ENCODE measurements around the gene ENPP6. TPM values are rescaled to one million over a fixed set of nuclear protein-coding genes. Genes with fewer than 3 reads are reported as not detected.

The ENPP6 gene
- total RNA-seq, 4 donors from 2014 or later = 0.97 TPM; not detected in 3

GRCh38 chr4:184167576-184167975, 50.1 kb downstream of the ENPP6 start:
- H3K4me1 ChIP-seq = no peaks in the 10 kb centered on the region
- TF ChIP-seq CTCF (IDR thresholded peaks at IDR 0.05) (no peak), POLR2A (IDR thresholded peaks at IDR 0.05) (no peak)
- no peaks in the 10 kb centered on the region for H3K36me3 ChIP-seq
- no peak overlapping the region for H3K4me3 ChIP-seq
- intact Hi-C loops (cut with DNase I; ENCODE audit: low total_unique reads) = loop anchor here (5.0 to 10.0 kb wide), 2 partner anchors 325 to 693 kb away; no protein-coding TSS in a partner anchor
- DNase-seq = no peak
- H3K9me3 ChIP-seq = no peaks in the 10 kb centered on the region
- no peak overlapping the region for H3K27ac ChIP-seq
- H3K27me3 ChIP-seq = no peaks in the 10 kb centered on the region

DNA sequence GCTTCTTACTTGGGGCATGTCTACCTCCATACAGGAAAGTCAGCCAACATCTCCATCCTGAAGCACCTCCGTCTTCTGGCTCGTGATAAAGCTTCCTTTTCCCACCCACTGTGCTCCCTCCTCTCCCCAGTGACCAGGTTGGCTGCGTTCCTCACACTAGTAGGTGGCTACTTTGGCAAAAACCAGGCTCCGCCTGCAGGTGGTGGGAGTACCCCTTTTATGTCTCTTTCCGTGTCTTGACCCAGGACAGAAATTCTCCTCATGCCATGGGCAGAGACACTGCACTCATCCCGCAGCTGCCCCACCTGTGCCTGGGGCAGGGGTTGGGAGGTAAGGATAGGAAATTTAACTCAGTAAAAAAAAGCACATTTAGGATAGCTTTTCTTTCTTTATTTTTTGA, 50.9 kb downstream of the ENPP6 start:
- no peaks in the 10 kb centered on the region for H3K4me1 ChIP-seq
- intact Hi-C loops (cut with DNase I; ENCODE audit: low total_unique reads) = loop anchor here (5.0 to 10.0 kb wide), 2 partner anchors 324 to 692 kb away; no protein-coding TSS in a partner anchor
- H3K27me3 ChIP-seq = no peaks in the 10 kb centered on the region
- H3K27ac ChIP-seq = no peak overlapping the region
- no peak overlapping the region for H3K4me3 ChIP-seq
- H3K36me3 ChIP-seq = no peaks in the 10 kb centered on the region
- DNase-seq = no peak
- TF ChIP-seq POLR2A (IDR thresholded peaks at IDR 0.05) (no peak), CTCF (IDR thresholded peaks at IDR 0.05) (no peak)
- no peaks in the 10 kb centered on the region for H3K9me3 ChIP-seq

DNA sequence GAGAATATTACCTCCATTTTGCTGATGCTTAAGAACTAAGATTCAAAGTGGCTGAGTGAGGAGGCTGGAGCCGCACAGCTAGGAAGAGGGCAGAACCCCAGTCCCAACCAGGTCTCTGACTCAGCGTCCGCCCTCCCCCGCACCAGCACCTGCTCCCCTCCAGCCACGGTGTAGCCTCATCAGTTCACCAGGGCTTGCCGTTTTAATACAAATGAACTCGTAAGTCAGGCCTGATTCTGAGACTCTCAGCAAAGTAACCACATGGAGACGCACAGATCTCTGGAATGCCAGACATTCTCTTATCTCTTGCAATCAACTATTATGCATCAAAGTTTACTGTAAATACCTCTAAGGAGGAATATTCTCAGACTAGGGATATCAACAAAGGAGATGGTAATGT, 52.4 kb downstream of the ENPP6 start:
- H3K4me1 ChIP-seq = no peaks in the 10 kb centered on the region
- intact Hi-C loops (cut with DNase I; ENCODE audit: low total_unique reads) = loop anchor here (5.0 to 10.0 kb wide), 2 partner anchors 323 to 690 kb away; no protein-coding TSS in a partner anchor
- H3K36me3 ChIP-seq = no peaks in the 10 kb centered on the region
- TF ChIP-seq POLR2A (IDR thresholded peaks at IDR 0.05) (no peak), CTCF (IDR thresholded peaks at IDR 0.05) (no peak)
- no peak overlapping the region for H3K27ac ChIP-seq
- no peaks in the 10 kb centered on the region for H3K9me3 ChIP-seq
- no peaks in the 10 kb centered on the region for H3K27me3 ChIP-seq
- H3K4me3 ChIP-seq = no peak overlapping the region
- no peak for DNase-seq

GRCh38 chr4:184163813-184164212, 53.9 kb downstream of the ENPP6 start:
- no peaks in the 10 kb centered on the region for H3K9me3 ChIP-seq
- DNase-seq = peak in 1 of 2 donors; percentile 27
- H3K27ac ChIP-seq = no peak overlapping the region
- H3K36me3 ChIP-seq = no peaks in the 10 kb centered on the region
- H3K4me3 ChIP-seq = no peak overlapping the region
- no peaks in the 10 kb centered on the region for H3K4me1 ChIP-seq
- no peaks in the 10 kb centered on the region for H3K27me3 ChIP-seq
- intact Hi-C loops (cut with DNase I; ENCODE audit: low total_unique reads) = loop anchor here (10.0 kb wide), 1 partner anchor 689 kb away; no protein-coding TSS in a partner anchor
- TF ChIP-seq CTCF (IDR thresholded peaks at IDR 0.05) = peak; percentile 23 to 54 (median 42)
- no peak for TF ChIP-seq POLR2A (IDR thresholded peaks at IDR 0.05)

DNA sequence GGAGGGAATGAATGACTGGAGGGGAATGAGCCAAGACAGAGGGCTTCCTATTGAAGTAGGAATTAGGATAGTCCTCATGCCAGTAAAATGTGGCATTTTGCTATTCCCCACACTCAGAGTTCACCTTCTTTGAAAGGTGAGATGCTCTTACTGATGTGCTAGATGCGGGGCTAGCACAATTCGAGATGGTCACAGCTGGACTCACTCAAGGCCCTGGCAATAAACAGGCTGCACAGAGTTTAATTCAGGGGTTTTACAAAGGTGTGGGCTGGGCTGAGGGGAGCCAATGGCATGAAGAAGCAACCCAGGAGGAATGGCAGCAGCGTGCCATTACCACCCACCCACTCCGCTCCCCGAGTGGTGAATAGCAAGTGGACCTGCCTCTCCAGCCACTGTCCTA, 55.1 kb downstream of the ENPP6 start:
- Histone ChIP-seq H3K27ac (no peak overlapping the region), H3K9me3 (no peaks in the 10 kb centered on the region), H3K27me3 (no peaks in the 10 kb centered on the region), H3K4me3 (no peak overlapping the region), H3K4me1 (no peaks in the 10 kb centered on the region), H3K36me3 (no peaks in the 10 kb centered on the region)
- no peak for DNase-seq
- intact Hi-C loops (cut with DNase I; ENCODE audit: low total_unique reads) = loop anchor here (10.0 kb wide), 1 partner anchor 688 kb away; no protein-coding TSS in a partner anchor
- no peak for TF ChIP-seq CTCF (IDR thresholded peaks at IDR 0.05)
- no peak for TF ChIP-seq POLR2A (IDR thresholded peaks at IDR 0.05)

Data from uterus (tissue), 4 donors.